H4 (cell line): ENCODE results near the gene RAB9A. TPM values are rescaled to one million over a fixed set of nuclear protein-coding genes. Genes with fewer than 3 reads are reported as not detected.
A peak's percentile ranks its signal among the peaks of the same experiment; 100 is the strongest.
"Not testable (repeated sequence)": the region's sequence is repeated elsewhere in the genome, so short reads cannot be mapped to it uniquely, and the experiment has no call there.

Experiments
- DNase-seq: peaks from one replicate; pipeline ENCODE4 v3.0.0-alpha.2; 2015; ENCODE audit warnings: low spot score
- total RNA-seq: library from RNA; depleted of rRNA; stranded (reverse); fragments of >200 nt; shearing (Covaris generic); gene quantifications from 2 replicates; pipeline ENCODE4 v1.2.3, GENCODE V29; 2014; rRNA removed

The RAB9A gene, protein sequence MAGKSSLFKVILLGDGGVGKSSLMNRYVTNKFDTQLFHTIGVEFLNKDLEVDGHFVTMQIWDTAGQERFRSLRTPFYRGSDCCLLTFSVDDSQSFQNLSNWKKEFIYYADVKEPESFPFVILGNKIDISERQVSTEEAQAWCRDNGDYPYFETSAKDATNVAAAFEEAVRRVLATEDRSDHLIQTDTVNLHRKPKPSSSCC
- 131 and 159 TPM in 2 replicates for total RNA-seq

DNA sequence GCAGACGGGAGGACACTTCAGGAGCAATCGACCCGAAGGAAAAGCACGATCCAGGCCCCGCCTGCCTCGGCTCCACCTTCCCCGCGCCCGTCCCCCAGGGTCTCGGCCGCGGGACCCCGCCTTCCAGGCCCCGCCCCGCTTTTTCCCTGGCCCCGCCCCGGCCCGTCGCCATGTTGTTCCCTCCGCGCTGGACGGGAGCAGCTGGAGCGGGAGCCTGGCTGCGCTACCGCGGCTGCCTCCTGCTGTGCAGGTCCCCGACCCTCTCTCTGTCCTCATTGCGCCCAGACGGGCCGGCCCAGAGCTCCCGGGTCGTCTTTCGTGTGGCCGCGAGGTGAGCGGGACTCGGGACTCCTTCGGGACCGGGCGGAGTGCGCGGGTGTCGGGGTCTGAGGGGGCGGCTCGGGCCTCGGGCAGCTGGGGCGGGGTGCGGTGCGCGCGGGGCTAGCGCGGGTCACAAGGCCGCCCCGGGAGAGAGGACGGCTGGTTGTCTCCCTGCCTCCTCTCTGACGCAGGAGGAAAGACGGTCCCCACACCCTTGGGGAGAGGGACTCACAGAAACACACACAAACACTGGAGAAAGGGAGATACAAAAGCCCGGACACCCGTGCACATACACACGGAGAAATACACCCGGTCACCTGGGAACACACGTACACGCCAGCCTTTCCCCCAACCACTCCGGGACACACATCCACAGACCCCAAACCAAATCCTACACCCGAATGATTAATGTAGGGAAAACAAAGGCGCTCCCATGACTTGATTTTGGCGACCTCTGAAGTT, at the start of gene RAB9A:
TSS of gene RAB9A (plus strand) at position 171 of the 783 bp plus-strand sequence. CDS start 19,619 bp downstream, outside the sequence.
- peak; percentile 57 for DNase-seq

GRCh38 chrX:13641684-13642083, 47.2 kb upstream of the RAB9A start:
- not testable (repeated sequence) for DNase-seq

GRCh38 chrX:13645464-13646153, 43.3 kb upstream of the RAB9A start:
- no peak for DNase-seq

GRCh38 chrX:13646154-13646549, 42.8 kb upstream of the RAB9A start:
- peak; percentile 67 for DNase-seq

DNA sequence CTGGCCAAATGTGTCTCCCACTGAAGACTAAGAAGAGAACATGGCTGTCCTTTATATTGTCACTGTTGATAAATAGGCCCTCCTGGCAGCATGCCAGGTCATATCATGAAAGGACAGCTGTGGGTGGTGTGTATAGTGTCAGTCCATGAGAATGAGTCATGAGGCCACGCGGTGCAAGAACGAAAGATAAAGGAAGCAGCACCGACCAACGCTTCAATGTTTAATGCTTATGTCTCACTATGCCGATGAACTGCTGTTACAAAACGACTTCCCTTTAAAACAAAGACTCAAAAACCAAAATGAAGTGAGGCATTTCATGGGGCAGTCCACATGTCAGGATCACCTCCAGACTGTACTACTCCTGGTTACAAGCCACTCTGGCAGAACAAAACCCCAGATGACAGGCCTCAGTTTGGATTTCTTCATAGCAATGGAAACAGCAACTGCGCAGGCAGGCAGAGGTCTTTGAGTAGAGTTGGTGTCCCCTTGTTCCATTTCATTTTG, 41.2 kb upstream of the RAB9A start:
- peak; percentile 67 for DNase-seq

- not testable (repeated sequence) for DNase-seq
Observed at GRCh38 chrX:13648336-13648735, 40.6 kb upstream of the RAB9A start.

- no peak for DNase-seq
Observed at GRCh38 chrX:13649838-13650237, 39.1 kb upstream of the RAB9A start.

- DNase-seq: no peak
Observed at GRCh38 chrX:13650318-13650717, 38.6 kb upstream of the RAB9A start.

GRCh38 chrX:13651150-13651549, 37.8 kb upstream of the RAB9A start:
- no peak for DNase-seq

GRCh38 chrX:13652287-13652793, 36.6 kb upstream of the RAB9A start:
- peak; percentile 82 for DNase-seq

GRCh38 chrX:13652850-13653693, 35.9 kb upstream of the RAB9A start, which contains the start of gene TCEANC:
TCEANC (plus strand) TSS chrX:13653141; CDS start chrX:13662509, 9,368 bp downstream.
- peak; percentile 97 for DNase-seq

GRCh38 chrX:13654116-13654515, 34.8 kb upstream of the RAB9A start:
- no peak for DNase-seq

DNA sequence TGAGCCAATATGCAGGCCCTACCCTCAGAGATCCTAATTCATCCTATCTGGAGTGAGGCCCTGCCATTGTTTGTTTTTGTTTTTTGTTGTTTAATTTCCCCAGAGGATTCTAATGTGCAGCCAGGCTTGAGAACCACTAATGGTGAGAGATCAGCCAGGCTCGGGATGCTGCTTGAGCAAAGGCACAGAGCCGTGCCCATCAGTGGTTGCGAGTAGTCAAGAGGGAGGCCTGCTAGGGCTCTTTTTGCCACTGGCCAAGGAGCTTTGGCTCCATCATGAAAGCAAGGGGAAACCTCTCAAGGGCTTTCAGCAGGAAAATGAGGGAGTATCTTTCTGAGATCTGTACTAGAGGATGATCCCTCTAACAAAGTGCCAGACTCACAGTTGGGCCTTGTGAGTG, 33.3 kb upstream of the RAB9A start:
- no peak for DNase-seq

GRCh38 chrX:13658602-13659001, 30.3 kb upstream of the RAB9A start:
- DNase-seq: peak; percentile 35

GRCh38 chrX:13659063-13659462, 29.9 kb upstream of the RAB9A start:
- no peak for DNase-seq

DNA sequence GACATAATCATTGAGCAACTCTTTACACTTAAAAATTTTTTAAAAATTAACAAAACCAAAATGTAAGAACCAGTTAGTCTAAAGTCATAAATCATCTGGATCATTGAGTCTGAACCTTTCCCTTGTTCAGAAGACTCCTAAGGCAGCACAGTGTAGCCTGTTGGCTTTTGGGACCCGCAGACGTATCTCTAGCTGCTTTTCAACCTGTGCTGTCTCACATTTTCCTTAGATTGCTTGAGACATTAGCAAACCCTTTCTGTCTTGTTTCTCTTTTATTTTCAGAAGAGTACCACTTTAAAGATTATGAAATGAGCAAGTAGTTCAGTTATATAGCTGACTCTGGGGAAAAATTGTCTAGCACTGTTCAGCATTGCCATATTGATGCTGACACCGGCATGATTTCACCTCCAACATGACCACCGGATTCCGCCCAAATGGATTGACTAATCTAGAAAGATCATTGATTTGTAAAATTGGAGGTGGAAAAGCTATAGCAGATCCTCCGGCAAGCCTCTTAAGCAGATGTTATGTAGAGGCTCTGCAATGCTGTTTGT, 27.1 kb upstream of the RAB9A start:
- DNase-seq: no peak

DNA sequence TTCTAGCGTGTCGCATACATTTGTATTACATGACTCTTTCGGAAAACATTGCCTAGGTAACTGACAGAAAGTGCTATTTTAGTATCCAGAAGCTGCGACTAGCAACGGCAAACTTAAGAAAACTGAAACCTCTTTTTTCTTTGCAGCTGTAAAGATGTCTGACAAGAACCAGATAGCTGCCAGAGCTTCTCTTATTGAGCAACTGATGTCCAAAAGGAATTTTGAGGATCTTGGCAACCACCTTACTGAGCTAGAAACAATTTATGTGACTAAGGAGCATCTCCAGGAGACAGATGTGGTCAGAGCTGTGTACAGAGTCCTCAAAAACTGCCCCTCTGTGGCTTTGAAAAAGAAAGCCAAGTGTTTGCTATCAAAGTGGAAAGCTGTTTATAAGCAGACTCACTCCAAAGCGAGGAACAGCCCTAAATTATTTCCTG, 26.6 kb upstream of the RAB9A start:
- no peak for DNase-seq

GRCh38 chrX:13664020-13664419, 24.9 kb upstream of the RAB9A start:
- DNase-seq: no peak

GRCh38 chrX:13666836-13667235, 22.1 kb upstream of the RAB9A start:
- DNase-seq: no peak

- no peak for DNase-seq
Observed at GRCh38 chrX:13667919-13668318, 21.0 kb upstream of the RAB9A start.

- peak; percentile 93 for DNase-seq
Observed at GRCh38 chrX:13669246-13669737, 19.6 kb upstream of the RAB9A start.
